DND-41 (cell line): ENCODE results near the gene ERC2.

Experiments
- ATAC-seq: fragments of 200-7000 bp; cut with Tn5 transposase; 3 replicates; pipeline ENCODE4 v1.9.1; 2021; ENCODE audit warnings: low read depth; ENCODE audit not compliant: insufficient read depth
- DNase-seq: peaks from one replicate; pipeline ENCODE4 v3.0.0-alpha.2; 2020
- H2AFZ ChIP-seq: 2 replicates; pipeline ENCODE4 v1.6.0; 2012; ENCODE audit warnings: low read depth, low read length
- H3K27ac ChIP-seq: 2 replicates; pipeline ENCODE4 v1.5.1; 2012; ENCODE audit warnings: low read length, inconsistent platforms
- H3K27me3 ChIP-seq: fragments of 200-600 bp; sonication (generic); 2 replicates; pipeline ENCODE4 v1.6.0; 2012; ENCODE audit warnings: low read length, mild to moderate bottlenecking, inconsistent platforms; ENCODE audit not compliant: insufficient read depth, poor library complexity
- H3K36me3 ChIP-seq: 2 replicates; pipeline ENCODE4 v1.5.1; 2012; ENCODE audit warnings: low read length, inconsistent platforms; ENCODE audit not compliant: insufficient read depth
- H3K4me1 ChIP-seq: 2 replicates; pipeline ENCODE4 v1.5.1; 2012; ENCODE audit warnings: mild to moderate bottlenecking, low read length; ENCODE audit not compliant: insufficient read depth
- H3K4me2 ChIP-seq: 2 replicates; pipeline ENCODE4 v1.6.0; 2012; ENCODE audit warnings: mild to moderate bottlenecking, moderate library complexity, low read length, inconsistent platforms; ENCODE audit not compliant: insufficient read depth
- H3K4me3 ChIP-seq, 2 experiments: fragments of 200-600 bp in 1 of 2; shearing (Covaris generic) in 1 of 2; 2 replicates each; pipeline ENCODE4 v1.5.1; 2012 to 2016; ENCODE audit warnings: inconsistent platforms in 2 of 2, low read length in 2 of 2, mild to moderate bottlenecking in 2 of 2, low read depth in 1 of 2, moderate library complexity in 1 of 2
- H3K79me2 ChIP-seq: 2 replicates; pipeline ENCODE4 v1.6.0; 2012; ENCODE audit warnings: low read length, inconsistent platforms; ENCODE audit not compliant: insufficient read depth
- H3K9ac ChIP-seq: 2 replicates; pipeline ENCODE4 v1.6.0; 2012; ENCODE audit warnings: low read depth, mild to moderate bottlenecking, inconsistent platforms, low read length, moderate library complexity
- H3K9me3 ChIP-seq: 2 replicates; pipeline ENCODE4 v1.5.1; 2012; ENCODE audit warnings: low read length, moderate library complexity, mild to moderate bottlenecking, inconsistent platforms; ENCODE audit not compliant: insufficient read depth, severe bottlenecking
- H4K20me1 ChIP-seq: 2 replicates; pipeline ENCODE4 v1.6.0; 2012; ENCODE audit warnings: low read length; ENCODE audit not compliant: insufficient read depth
- EZH2 ChIP-seq: IDR thresholded peaks from 3 replicates; pipeline ENCODE4 v1.6.1; 2012; ENCODE audit warnings: borderline replicate concordance, low read depth, mild to moderate bottlenecking, moderate library complexity, low read length, inconsistent platforms; ENCODE audit not compliant: severe bottlenecking
- TF ChIP-seq, protein P1 (sequence below): IDR thresholded peaks from 2 replicates; pipeline ENCODE4 v1.5.1; 2012; ENCODE audit warnings: borderline replicate concordance, low read length, moderate library complexity, mild to moderate bottlenecking; ENCODE audit not compliant: poor library complexity, severe bottlenecking; ENCODE audit errors: extremely low read depth

Gene ERC2

DNA sequence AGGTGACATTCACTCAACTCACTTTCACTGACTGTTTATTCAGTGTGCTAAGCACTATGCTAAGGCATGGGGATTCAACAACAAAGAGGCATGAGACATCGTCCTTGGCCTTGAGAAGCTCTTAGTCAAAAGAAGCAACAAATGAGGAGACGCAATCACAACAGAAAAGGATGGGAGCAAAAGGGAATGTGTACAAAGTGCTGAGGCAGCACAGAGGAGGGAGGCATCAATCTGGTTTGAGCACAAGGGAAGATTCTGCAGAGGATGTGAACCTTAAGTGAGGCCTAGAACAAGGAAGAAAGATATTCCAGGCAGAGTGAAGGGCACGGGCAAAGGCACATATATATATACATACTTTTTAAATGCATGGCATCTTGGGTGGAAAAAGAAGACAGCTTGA lies 151.3 kb downstream of the ERC2 start:
- H2AFZ ChIP-seq = no peak overlapping the region
- no peak overlapping the region for H3K27ac ChIP-seq
- H3K36me3 ChIP-seq = no peaks in the 10 kb centered on the region
- no peak for TF ChIP-seq EZH2
- TF ChIP-seq, protein P1, sequence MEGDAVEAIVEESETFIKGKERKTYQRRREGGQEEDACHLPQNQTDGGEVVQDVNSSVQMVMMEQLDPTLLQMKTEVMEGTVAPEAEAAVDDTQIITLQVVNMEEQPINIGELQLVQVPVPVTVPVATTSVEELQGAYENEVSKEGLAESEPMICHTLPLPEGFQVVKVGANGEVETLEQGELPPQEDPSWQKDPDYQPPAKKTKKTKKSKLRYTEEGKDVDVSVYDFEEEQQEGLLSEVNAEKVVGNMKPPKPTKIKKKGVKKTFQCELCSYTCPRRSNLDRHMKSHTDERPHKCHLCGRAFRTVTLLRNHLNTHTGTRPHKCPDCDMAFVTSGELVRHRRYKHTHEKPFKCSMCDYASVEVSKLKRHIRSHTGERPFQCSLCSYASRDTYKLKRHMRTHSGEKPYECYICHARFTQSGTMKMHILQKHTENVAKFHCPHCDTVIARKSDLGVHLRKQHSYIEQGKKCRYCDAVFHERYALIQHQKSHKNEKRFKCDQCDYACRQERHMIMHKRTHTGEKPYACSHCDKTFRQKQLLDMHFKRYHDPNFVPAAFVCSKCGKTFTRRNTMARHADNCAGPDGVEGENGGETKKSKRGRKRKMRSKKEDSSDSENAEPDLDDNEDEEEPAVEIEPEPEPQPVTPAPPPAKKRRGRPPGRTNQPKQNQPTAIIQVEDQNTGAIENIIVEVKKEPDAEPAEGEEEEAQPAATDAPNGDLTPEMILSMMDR = no peak
- H4K20me1 ChIP-seq = no peaks in the 10 kb centered on the region
- no peak overlapping the region for H3K9ac ChIP-seq
- ATAC-seq (no peak), DNase-seq (no peak)
- no peaks in the 10 kb centered on the region for H3K79me2 ChIP-seq
- no peak overlapping the region for H3K4me3 ChIP-seq
- no peaks in the 10 kb centered on the region for H3K9me3 ChIP-seq
- no peak overlapping the region for H3K4me2 ChIP-seq
- no peaks in the 10 kb centered on the region for H3K4me1 ChIP-seq
- H3K27me3 ChIP-seq = peaks cover 4% of the 10 kb centered on the region

DNA sequence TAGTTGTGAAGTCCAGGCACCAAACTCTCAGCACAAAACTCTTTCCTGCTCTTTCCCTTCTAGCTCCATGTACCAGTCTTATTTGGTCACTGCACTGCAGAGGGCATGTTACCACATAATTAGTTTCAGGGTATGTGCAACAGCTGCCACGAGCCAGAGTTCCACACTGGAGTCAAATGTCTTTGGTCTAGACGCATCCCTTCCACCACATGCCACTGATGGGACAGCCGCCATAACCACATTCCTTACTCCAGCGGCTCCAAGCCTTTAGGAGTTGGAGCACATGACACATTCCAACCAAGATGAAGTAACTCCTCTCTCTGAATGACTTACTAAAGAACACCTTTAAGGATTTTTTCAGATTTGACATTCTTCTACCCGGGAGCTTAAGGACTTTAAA lies 153.4 kb downstream of the ERC2 start:
- ATAC-seq (no peak), DNase-seq (no peak)
- Histone ChIP-seq H3K9ac (no peak overlapping the region), H4K20me1 (no peaks in the 10 kb centered on the region), H2AFZ (no peak overlapping the region), H3K9me3 (no peaks in the 10 kb centered on the region), H3K79me2 (no peaks in the 10 kb centered on the region), H3K4me1 (no peaks in the 10 kb centered on the region), H3K27me3 (peaks cover under 1% of the 10 kb centered on the region), H3K36me3 (no peaks in the 10 kb centered on the region), H3K4me2 (no peak overlapping the region), H3K4me3 (no peak overlapping the region), H3K27ac (no peak overlapping the region)
- TF ChIP-seq EZH2 = no peak
- TF ChIP-seq, protein P1 = no peak

DNA sequence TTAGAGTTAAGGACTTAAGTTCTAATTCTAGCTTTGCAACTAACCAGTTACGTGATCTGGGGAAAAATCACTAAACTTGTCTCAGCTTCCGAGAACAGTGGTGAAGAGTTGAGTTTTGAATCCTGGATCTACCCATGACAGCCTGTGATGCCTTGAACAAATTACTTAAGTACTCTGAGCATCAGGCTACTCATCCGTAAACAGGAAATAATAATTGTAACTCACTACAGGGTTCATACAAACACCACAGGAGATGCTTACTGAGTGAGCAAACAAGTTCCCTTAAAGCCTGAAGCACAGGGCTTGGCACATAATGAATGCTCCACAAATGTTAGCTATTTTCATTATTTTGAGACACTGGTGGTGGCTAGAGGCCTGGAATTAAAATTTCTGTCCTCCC lies 158.8 kb downstream of the ERC2 start:
- Histone ChIP-seq H3K4me2 (no peak overlapping the region), H3K9ac (no peak overlapping the region), H2AFZ (no peak overlapping the region), H3K4me1 (no peaks in the 10 kb centered on the region), H3K27me3 (peaks cover 3% of the 10 kb centered on the region), H3K36me3 (no peaks in the 10 kb centered on the region), H3K4me3 (no peak overlapping the region), H3K9me3 (no peaks in the 10 kb centered on the region), H4K20me1 (no peaks in the 10 kb centered on the region), H3K79me2 (no peaks in the 10 kb centered on the region), H3K27ac (no peak overlapping the region)
- DNase-seq (no peak), ATAC-seq (no peak)
- no peak for TF ChIP-seq EZH2
- TF ChIP-seq, protein P1 = no peak

DNA sequence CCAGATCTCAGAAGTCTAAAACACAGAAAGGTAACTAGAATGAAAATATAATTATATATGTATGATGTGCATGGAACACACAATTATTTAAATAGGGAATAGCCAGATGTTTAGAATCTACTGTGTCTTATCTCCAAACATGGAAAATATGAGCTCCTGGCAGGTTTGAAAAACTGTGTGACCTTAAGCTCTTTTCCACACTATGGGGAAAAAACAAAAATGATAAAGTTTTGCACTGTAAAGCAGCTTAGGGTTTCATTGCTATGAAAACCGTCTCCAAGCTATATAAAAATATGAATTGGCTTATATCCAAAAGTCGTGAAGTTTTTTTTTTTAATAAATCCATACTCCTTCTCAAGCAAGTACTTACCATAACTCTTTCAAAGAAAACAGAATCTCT lies 159.8 kb downstream of the ERC2 start:
- Histone ChIP-seq H3K79me2 (no peaks in the 10 kb centered on the region), H3K4me2 (no peak overlapping the region), H3K36me3 (no peaks in the 10 kb centered on the region), H3K9ac (no peak overlapping the region), H3K27ac (no peak overlapping the region), H3K4me1 (no peaks in the 10 kb centered on the region), H3K27me3 (peaks cover 3% of the 10 kb centered on the region), H3K9me3 (no peaks in the 10 kb centered on the region), H4K20me1 (no peaks in the 10 kb centered on the region), H2AFZ (no peak overlapping the region), H3K4me3 (no peak overlapping the region)
- DNase-seq (no peak), ATAC-seq (no peak)
- TF ChIP-seq, protein P1 = no peak
- no peak for TF ChIP-seq EZH2
